T-helper 17 cell (primary cell): ENCODE data around the gene PDYN. TPM values are rescaled to one million over a fixed set of nuclear protein-coding genes. Genes with fewer than 3 reads are reported as not detected.
"Not testable (repeated sequence)": the region's sequence is repeated elsewhere in the genome, so short reads cannot be mapped to it uniquely, and the experiment has no call there.

Source experiments
- ATAC-seq: fragments of 150-1000 bp; cut with Tn5 transposase; 2 replicates; pipeline ENCODE4 v1.10.0; 2021; ENCODE audit warnings: mild to moderate bottlenecking, moderate library complexity
- DNase-seq, 3 donors: peaks; one replicate each; pipeline versions ENCODE4 v3.0.0 to v3.0.0-alpha.2; 2020 to 2021
- H3K9me3 ChIP-seq: one replicate; pipeline ENCODE4 v1.7.0; 2013; ENCODE audit warnings: low read length, mild to moderate bottlenecking; ENCODE audit not compliant: control insufficient read depth, poor library complexity, severe bottlenecking
- H3K27ac Mint-ChIP-seq: one replicate; pipeline ENCODE4 v1.8.0; 2022; ENCODE audit warnings: mild to moderate bottlenecking, moderate library complexity, mixed read lengths
- H3K27me3 Mint-ChIP-seq: one replicate; pipeline ENCODE4 v1.8.0; 2022; ENCODE audit warnings: mixed read lengths
- H3K36me3 Mint-ChIP-seq: one replicate; pipeline ENCODE4 v1.8.0; 2022; ENCODE audit warnings: low read depth, mixed read lengths
- H3K4me1 Mint-ChIP-seq: one replicate; pipeline ENCODE4 v1.8.0; 2022; ENCODE audit warnings: mild to moderate bottlenecking, mixed read lengths
- H3K4me3 Mint-ChIP-seq: one replicate; pipeline ENCODE4 v1.8.0; 2022; ENCODE audit warnings: mild to moderate bottlenecking, moderate library complexity, mixed read lengths
- total RNA-seq, 4 donors: library from RNA in 2 of 4; stranded (reverse) in 2 of 4; gene quantifications; one replicate each; pipeline ENCODE4 v1.2.3 and lab custom pipeline; 2022 to 2026

Gene PDYN
- total RNA-seq (not detected), total RNA-seq (lab: John Stamatoyannopoulos, UW) (0 to 0.23 reads per million in 2 donors)

- no peak for ATAC-seq
- Mint-ChIP-seq H3K36me3 (peaks cover 7% of the 10 kb centered on the region), H3K4me1 (peaks cover 13% of the 10 kb centered on the region), H3K4me3 (no peak within 1 kb of the TSS), H3K27me3 (peaks cover 91% of the 10 kb centered on the region), H3K27ac (no peak within 1 kb of the TSS)
- DNase-seq: no peak
- H3K9me3 ChIP-seq: no peaks in the 10 kb centered on the region
These were observed at the start of gene PDYN for GRCh38 chr20:1993986-1994385. TSS of gene PDYN (minus strand) at chr20:1994058. CDS start at chr20:1983084, 10,974 bp downstream.

- H3K4me1 Mint-ChIP-seq: no peaks in the 10 kb centered on the region
- H3K4me3 Mint-ChIP-seq: no peak overlapping the region
- no peak for DNase-seq
- H3K9me3 ChIP-seq: peaks cover 2% of the 10 kb centered on the region
- peaks cover 53% of the 10 kb centered on the region for H3K27me3 Mint-ChIP-seq
- no peaks in the 10 kb centered on the region for H3K36me3 Mint-ChIP-seq
- no peak overlapping the region for H3K27ac Mint-ChIP-seq
- no peak for ATAC-seq
These were observed 48.5 kb upstream of the PDYN start for GRCh38 chr20:2042400-2042799.

- DNase-seq (no peak), ATAC-seq (no peak)
- Mint-ChIP-seq H3K36me3 (no peaks in the 10 kb centered on the region), H3K4me3 (no peak overlapping the region), H3K27me3 (peaks cover 47% of the 10 kb centered on the region), H3K4me1 (no peaks in the 10 kb centered on the region), H3K27ac (no peak overlapping the region)
- peaks cover 2% of the 10 kb centered on the region for H3K9me3 ChIP-seq
These were observed 44.3 kb upstream of the PDYN start for GRCh38 chr20:2038161-2038560.

- H3K9me3 ChIP-seq: no peaks in the 10 kb centered on the region
- peaks cover 51% of the 10 kb centered on the region for H3K27me3 Mint-ChIP-seq
- no peaks in the 10 kb centered on the region for H3K36me3 Mint-ChIP-seq
- ATAC-seq (no peak), DNase-seq (no peak)
- H3K4me3 Mint-ChIP-seq: no peak overlapping the region
- H3K27ac Mint-ChIP-seq: no peak overlapping the region
- H3K4me1 Mint-ChIP-seq: no peaks in the 10 kb centered on the region
These were observed 43.5 kb upstream of the PDYN start for GRCh38 chr20:2037296-2037914.

GRCh38 chr20:2036357-2036756, 42.5 kb upstream of the PDYN start:
- not testable (repeated sequence) for ATAC-seq, H3K36me3 Mint-ChIP-seq, H3K27ac Mint-ChIP-seq, DNase-seq, H3K9me3 ChIP-seq, H3K4me3 Mint-ChIP-seq, H3K4me1 Mint-ChIP-seq
- H3K27me3 Mint-ChIP-seq: peaks cover 60% of the 10 kb centered on the region

- H3K27me3 Mint-ChIP-seq: peaks cover 58% of the 10 kb centered on the region
These were observed 38.3 kb upstream of the PDYN start for GRCh38 chr20:2032168-2032567.

GRCh38 chr20:2026514-2026913, 32.7 kb upstream of the PDYN start:
- no peak for ATAC-seq
- peaks cover 42% of the 10 kb centered on the region for H3K27me3 Mint-ChIP-seq
- H3K36me3 Mint-ChIP-seq: no peaks in the 10 kb centered on the region
- no peak for DNase-seq
- no peak overlapping the region for H3K27ac Mint-ChIP-seq
- peaks cover 2% of the 10 kb centered on the region for H3K4me1 Mint-ChIP-seq
- no peaks in the 10 kb centered on the region for H3K9me3 ChIP-seq
- H3K4me3 Mint-ChIP-seq: no peak overlapping the region

More at GRCh38 chr20:2032168-2032567, 38.3 kb upstream of the PDYN start:
- Mint-ChIP-seq H3K4me3 (no peak overlapping the region), H3K4me1 (no peaks in the 10 kb centered on the region), H3K27ac (no peak overlapping the region), H3K36me3 (no peaks in the 10 kb centered on the region)
- DNase-seq (no peak), ATAC-seq (no peak)
- no peaks in the 10 kb centered on the region for H3K9me3 ChIP-seq

GRCh38 chr20:2026004-2026403, 32.1 kb upstream of the PDYN start:
- H3K9me3 ChIP-seq: no peaks in the 10 kb centered on the region
- Mint-ChIP-seq H3K27me3 (peaks cover 42% of the 10 kb centered on the region), H3K4me3 (no peak overlapping the region), H3K27ac (no peak overlapping the region), H3K4me1 (peaks cover 2% of the 10 kb centered on the region), H3K36me3 (no peaks in the 10 kb centered on the region)
- no peak for ATAC-seq
- DNase-seq: no peak

GRCh38 chr20:2023151-2023550, 29.3 kb upstream of the PDYN start:
- no peak for ATAC-seq
- Mint-ChIP-seq H3K27me3 (peaks cover 44% of the 10 kb centered on the region), H3K4me3 (no peak overlapping the region), H3K4me1 (peaks cover 2% of the 10 kb centered on the region), H3K36me3 (no peaks in the 10 kb centered on the region), H3K27ac (no peak overlapping the region)
- H3K9me3 ChIP-seq: no peaks in the 10 kb centered on the region
- DNase-seq: no peak

GRCh38 chr20:2022163-2022562, 28.3 kb upstream of the PDYN start:
- Mint-ChIP-seq H3K36me3 (no peaks in the 10 kb centered on the region), H3K27me3 (peaks cover 46% of the 10 kb centered on the region), H3K4me1 (peaks cover 2% of the 10 kb centered on the region), H3K4me3 (no peak overlapping the region), H3K27ac (no peak overlapping the region)
- ATAC-seq: no peak
- no peaks in the 10 kb centered on the region for H3K9me3 ChIP-seq
- no peak for DNase-seq

- H3K9me3 ChIP-seq: no peaks in the 10 kb centered on the region
- Mint-ChIP-seq H3K4me1 (no peaks in the 10 kb centered on the region), H3K27ac (no peak overlapping the region), H3K4me3 (no peak overlapping the region), H3K27me3 (peaks cover 64% of the 10 kb centered on the region), H3K36me3 (no peaks in the 10 kb centered on the region)
- DNase-seq: no peak
- ATAC-seq: no peak
These were observed 16.7 kb upstream of the PDYN start for GRCh38 chr20:2010533-2010932.

- Mint-ChIP-seq H3K27ac (no peak overlapping the region), H3K4me1 (no peaks in the 10 kb centered on the region), H3K4me3 (no peak overlapping the region), H3K36me3 (no peaks in the 10 kb centered on the region), H3K27me3 (peaks cover 56% of the 10 kb centered on the region)
- no peak for ATAC-seq
- H3K9me3 ChIP-seq: no peaks in the 10 kb centered on the region
- peak in 1 of 3 donors; percentile 20 for DNase-seq
These were observed 12.8 kb upstream of the PDYN start for GRCh38 chr20:2006452-2007361.

- Mint-ChIP-seq H3K4me3 (no peak overlapping the region), H3K36me3 (no peaks in the 10 kb centered on the region), H3K4me1 (no peaks in the 10 kb centered on the region), H3K27me3 (peaks cover 53% of the 10 kb centered on the region), H3K27ac (no peak overlapping the region)
- no peaks in the 10 kb centered on the region for H3K9me3 ChIP-seq
- peak; percentile 20 to 57 (median 25) for DNase-seq
- no peak for ATAC-seq
These were observed 12.1 kb upstream of the PDYN start for GRCh38 chr20:2005831-2006426.
